SK-N-SH (cell line): Measurements from ENCODE around the gene KRTAP5-5.

Source experiments
- EP300 ChIP-seq, 2 experiments: IDR thresholded peaks; 2 replicates each; pipeline versions ENCODE4 v1.4.0 to v1.6.1; 2012; ENCODE audit warnings: borderline replicate concordance in 1 of 2, low read depth in 1 of 2, low read length in 1 of 2
- EZH2phosphoT487 ChIP-seq: fragments of 200-600 bp; sonication (generic); IDR thresholded peaks from 2 replicates; pipeline ENCODE4 v1.6.1; 2017; ENCODE audit warnings: low read depth, mixed run types, mild to moderate bottlenecking, antibody characterized with exemption, moderate library complexity, borderline replicate concordance
- NRF1 ChIP-seq: IDR thresholded peaks from 2 replicates; pipeline ENCODE4 v1.6.1; 2012; ENCODE audit warnings: low read depth, mild to moderate bottlenecking, low read length
- TCF12 ChIP-seq: IDR thresholded peaks from 2 replicates; pipeline ENCODE4 v1.4.0; 2012
- TF ChIP-seq, protein P1 (sequence below): fragments of 200-600 bp; sonication (generic); IDR thresholded peaks from 2 replicates; pipeline ENCODE4 v1.6.1; 2017; ENCODE audit warnings: antibody characterized with exemption, mild to moderate bottlenecking, moderate library complexity
- TF ChIP-seq, protein P2 (sequence below): fragments of 150-350 bp; IDR thresholded peaks from 2 replicates; pipeline ENCODE4 v1.6.1; 2017; ENCODE audit warnings: antibody characterized with exemption, low read length, low read depth, borderline replicate concordance
- TF ChIP-seq, protein P3 (sequence below): fragments of 150-350 bp; IDR thresholded peaks from 2 replicates; pipeline ENCODE4 v1.6.1; 2016; ENCODE audit warnings: mild to moderate bottlenecking, low read depth, low read length

DNA sequence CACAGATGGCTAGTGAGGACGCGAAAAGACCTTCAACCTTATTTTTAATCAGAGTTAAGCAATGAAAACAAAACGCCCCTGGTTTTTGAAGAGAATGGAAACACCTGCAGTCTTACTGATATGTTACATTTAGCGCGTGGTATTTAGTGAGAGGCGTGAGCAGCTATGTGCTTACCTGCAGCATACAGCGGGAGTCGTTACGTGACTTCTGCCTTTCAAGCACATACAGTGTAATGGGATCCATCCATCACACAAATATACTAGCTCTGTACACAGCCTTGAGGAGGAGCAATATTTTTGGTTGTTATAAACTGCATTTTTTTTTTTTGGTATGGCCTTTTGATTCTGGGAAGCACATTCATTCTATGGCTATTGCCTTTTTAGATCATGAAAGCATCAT lies 36.9 kb upstream of the KRTAP5-5 start:
- no peak for TF ChIP-seq EZH2phosphoT487
- TF ChIP-seq, protein P1, sequence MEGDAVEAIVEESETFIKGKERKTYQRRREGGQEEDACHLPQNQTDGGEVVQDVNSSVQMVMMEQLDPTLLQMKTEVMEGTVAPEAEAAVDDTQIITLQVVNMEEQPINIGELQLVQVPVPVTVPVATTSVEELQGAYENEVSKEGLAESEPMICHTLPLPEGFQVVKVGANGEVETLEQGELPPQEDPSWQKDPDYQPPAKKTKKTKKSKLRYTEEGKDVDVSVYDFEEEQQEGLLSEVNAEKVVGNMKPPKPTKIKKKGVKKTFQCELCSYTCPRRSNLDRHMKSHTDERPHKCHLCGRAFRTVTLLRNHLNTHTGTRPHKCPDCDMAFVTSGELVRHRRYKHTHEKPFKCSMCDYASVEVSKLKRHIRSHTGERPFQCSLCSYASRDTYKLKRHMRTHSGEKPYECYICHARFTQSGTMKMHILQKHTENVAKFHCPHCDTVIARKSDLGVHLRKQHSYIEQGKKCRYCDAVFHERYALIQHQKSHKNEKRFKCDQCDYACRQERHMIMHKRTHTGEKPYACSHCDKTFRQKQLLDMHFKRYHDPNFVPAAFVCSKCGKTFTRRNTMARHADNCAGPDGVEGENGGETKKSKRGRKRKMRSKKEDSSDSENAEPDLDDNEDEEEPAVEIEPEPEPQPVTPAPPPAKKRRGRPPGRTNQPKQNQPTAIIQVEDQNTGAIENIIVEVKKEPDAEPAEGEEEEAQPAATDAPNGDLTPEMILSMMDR, result no peak
- TF ChIP-seq EP300 (IDR thresholded peaks at IDR 0.05; ENCODE audit: borderline replicate concordance in 1 of 2, low read depth in 1 of 2, low read length in 1 of 2), result no peak
- no peak for TF ChIP-seq TCF12
- TF ChIP-seq, protein P2, sequence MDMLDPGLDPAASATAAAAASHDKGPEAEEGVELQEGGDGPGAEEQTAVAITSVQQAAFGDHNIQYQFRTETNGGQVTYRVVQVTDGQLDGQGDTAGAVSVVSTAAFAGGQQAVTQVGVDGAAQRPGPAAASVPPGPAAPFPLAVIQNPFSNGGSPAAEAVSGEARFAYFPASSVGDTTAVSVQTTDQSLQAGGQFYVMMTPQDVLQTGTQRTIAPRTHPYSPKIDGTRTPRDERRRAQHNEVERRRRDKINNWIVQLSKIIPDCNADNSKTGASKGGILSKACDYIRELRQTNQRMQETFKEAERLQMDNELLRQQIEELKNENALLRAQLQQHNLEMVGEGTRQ, result no peak
- TF ChIP-seq NRF1, result no peak
- TF ChIP-seq, protein P3, sequence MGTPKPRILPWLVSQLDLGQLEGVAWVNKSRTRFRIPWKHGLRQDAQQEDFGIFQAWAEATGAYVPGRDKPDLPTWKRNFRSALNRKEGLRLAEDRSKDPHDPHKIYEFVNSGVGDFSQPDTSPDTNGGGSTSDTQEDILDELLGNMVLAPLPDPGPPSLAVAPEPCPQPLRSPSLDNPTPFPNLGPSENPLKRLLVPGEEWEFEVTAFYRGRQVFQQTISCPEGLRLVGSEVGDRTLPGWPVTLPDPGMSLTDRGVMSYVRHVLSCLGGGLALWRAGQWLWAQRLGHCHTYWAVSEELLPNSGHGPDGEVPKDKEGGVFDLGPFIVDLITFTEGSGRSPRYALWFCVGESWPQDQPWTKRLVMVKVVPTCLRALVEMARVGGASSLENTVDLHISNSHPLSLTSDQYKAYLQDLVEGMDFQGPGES, result no peak
